ENCODE results near the gene LCE2C.
"Not testable (repeated sequence)": the region's sequence is repeated elsewhere in the genome, so short reads cannot be mapped to it uniquely, and the experiment has no call there.

LCE2C gene

GRCh38 chr1:152673016-152673415 lies 2.1 kb upstream of the LCE2C start:
- TF ChIP-seq, protein P1, sequence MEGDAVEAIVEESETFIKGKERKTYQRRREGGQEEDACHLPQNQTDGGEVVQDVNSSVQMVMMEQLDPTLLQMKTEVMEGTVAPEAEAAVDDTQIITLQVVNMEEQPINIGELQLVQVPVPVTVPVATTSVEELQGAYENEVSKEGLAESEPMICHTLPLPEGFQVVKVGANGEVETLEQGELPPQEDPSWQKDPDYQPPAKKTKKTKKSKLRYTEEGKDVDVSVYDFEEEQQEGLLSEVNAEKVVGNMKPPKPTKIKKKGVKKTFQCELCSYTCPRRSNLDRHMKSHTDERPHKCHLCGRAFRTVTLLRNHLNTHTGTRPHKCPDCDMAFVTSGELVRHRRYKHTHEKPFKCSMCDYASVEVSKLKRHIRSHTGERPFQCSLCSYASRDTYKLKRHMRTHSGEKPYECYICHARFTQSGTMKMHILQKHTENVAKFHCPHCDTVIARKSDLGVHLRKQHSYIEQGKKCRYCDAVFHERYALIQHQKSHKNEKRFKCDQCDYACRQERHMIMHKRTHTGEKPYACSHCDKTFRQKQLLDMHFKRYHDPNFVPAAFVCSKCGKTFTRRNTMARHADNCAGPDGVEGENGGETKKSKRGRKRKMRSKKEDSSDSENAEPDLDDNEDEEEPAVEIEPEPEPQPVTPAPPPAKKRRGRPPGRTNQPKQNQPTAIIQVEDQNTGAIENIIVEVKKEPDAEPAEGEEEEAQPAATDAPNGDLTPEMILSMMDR (IDR thresholded peaks at IDR 0.05; ENCODE audit: low read length, missing control alignments): no peak
- DNase-seq (ENCODE audit: low read depth): no peak
- no peak overlapping the region for H3K4me3 ChIP-seq (replicated peaks; ENCODE audit: low read depth, low read length)

GRCh38 chr1:152679459-152679858 lies 4.4 kb downstream of the LCE2C start:
- H3K4me3 ChIP-seq (replicated peaks; ENCODE audit: low read depth, low read length): no peak overlapping the region
- TF ChIP-seq, protein P1 (IDR thresholded peaks at IDR 0.05; ENCODE audit: low read length, missing control alignments): no peak
- DNase-seq (ENCODE audit: low read depth): no peak

GRCh38 chr1:152681616-152682015 lies 6.5 kb downstream of the LCE2C start:
- no peak overlapping the region for H3K4me3 ChIP-seq (replicated peaks; ENCODE audit: low read depth, low read length)
- DNase-seq (ENCODE audit: low read depth): no peak
- TF ChIP-seq, protein P1 (IDR thresholded peaks at IDR 0.05; ENCODE audit: low read length, missing control alignments): no peak

DNA sequence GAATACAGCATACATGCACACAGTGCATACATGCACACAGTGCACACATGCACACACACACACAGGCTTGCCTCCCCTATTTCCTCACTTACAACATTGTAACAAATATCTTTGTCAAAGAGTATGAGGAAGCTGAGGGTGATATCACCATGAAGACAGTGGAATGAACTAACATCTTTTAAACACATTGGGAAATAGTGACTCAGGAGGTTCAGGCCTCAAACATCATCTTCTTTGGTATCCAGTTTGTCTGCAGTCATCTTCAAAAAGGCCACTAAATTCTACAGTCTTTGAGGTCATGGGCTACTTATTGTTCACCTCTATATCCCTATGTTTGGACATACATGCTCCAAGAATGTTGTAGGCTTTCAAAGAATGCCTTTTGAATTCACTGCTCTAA lies 8.8 kb downstream of the LCE2C start:
- TF ChIP-seq, protein P1 (IDR thresholded peaks at IDR 0.05; ENCODE audit: low read length, missing control alignments): no peak
- DNase-seq (ENCODE audit: low read depth): no peak
- H3K4me3 ChIP-seq (replicated peaks; ENCODE audit: low read depth, low read length): no peak overlapping the region

GRCh38 chr1:152685823-152686222 lies 10.7 kb downstream of the LCE2C start, which contains the start of gene LCE2B:
Gene LCE2B (plus strand): TSS chr1:152686123. CDS start chr1:152686844, 721 bp downstream.
- not testable (repeated sequence) for DNase-seq (ENCODE audit: low read depth); H3K4me3 ChIP-seq (replicated peaks; ENCODE audit: low read depth, low read length)

GRCh38 chr1:152697701-152698600 lies 22.9 kb downstream of the LCE2C start, which contains the start of gene LCE2A:
Gene LCE2A (plus strand): TSS chr1:152698345. CDS start chr1:152698902, 557 bp downstream.
- H3K4me3 ChIP-seq (replicated peaks; ENCODE audit: low read depth, low read length): no peak within 1 kb of the TSS
- TF ChIP-seq, protein P1 (IDR thresholded peaks at IDR 0.05; ENCODE audit: low read length, missing control alignments): no peak
- DNase-seq (ENCODE audit: low read depth): no peak

DNA sequence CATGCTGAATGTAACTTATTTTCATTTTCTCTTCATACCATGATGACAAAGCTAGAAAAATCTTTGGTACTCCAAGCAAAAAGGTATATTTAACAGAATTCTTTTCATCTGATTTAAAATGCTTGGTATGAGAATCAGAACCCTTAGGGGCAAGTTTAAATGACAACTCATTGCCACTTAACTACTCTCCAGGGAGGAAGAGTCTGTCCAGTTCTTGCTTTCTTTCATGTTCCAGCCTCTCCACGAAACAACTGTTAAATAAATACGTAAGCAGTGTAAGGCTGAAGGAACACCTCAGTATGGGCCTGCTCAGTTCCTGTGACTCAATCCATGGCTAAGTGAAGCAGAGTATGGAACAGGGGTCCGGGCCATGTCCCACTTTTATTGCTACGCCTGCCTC lies 24.7 kb downstream of the LCE2C start:
- TF ChIP-seq, protein P1 (IDR thresholded peaks at IDR 0.05; ENCODE audit: low read length, missing control alignments): no peak
- H3K4me3 ChIP-seq (replicated peaks; ENCODE audit: low read depth, low read length): no peak overlapping the region
- DNase-seq (ENCODE audit: low read depth): no peak

All from fibroblast of pulmonary artery (primary cell).